ENCODE measurements around the gene PRPF39. TPM values are rescaled to one million over a fixed set of nuclear protein-coding genes. Genes with fewer than 3 reads are reported as not detected.
"Not testable (repeated sequence)": the region's sequence is repeated elsewhere in the genome, so short reads cannot be mapped to it uniquely, and the experiment has no call there.

The PRPF39 gene
- total RNA-seq, 5 donors from 2014 or later (not counting 1 experiment from before 2014, with no cell fraction given) = 54.4 to 62.5 (median 56.9) TPM

DNA sequence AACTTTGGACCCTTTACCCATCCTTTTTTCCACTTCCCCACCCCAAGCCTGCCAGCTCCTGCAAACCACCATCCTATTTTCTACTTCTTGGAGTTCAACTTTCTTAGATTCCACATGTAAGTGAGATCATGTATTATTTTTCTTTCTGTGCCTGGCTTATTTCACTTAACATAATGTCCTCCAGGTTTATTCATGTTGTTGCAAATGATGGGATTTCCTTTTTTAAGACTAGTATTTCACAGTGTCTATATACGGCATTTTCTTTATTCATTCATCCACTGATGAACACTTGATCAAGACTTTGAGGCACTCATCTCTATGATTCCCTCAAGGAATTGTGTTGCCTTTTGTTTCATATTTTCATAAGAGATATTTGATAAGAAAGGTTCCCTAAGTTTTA lies 5.6 kb upstream of the PRPF39 start:
- DNase-seq (no peak), ATAC-seq (replicated peaks in 1 of 4) (no peak)
- no peaks in the 10 kb centered on the region for H3K36me3 ChIP-seq (ENCODE audit: control insufficient read depth in 2 of 2, extremely low read depth in 1 of 2, insufficient read depth in 1 of 2, low read length in 1 of 2)
- H3K27ac Mint-ChIP-seq = no peak overlapping the region
- H3K36me3 Mint-ChIP-seq = no peaks in the 10 kb centered on the region
- no peaks in the 10 kb centered on the region for H3K9me3 Mint-ChIP-seq
- H3K27me3 Mint-ChIP-seq = no peaks in the 10 kb centered on the region
- no peaks in the 10 kb centered on the region for H3K9me3 ChIP-seq
- H3K4me1 Mint-ChIP-seq = peaks cover 5 to 10% (median 5%) of the 10 kb centered on the region in 3 donors
- POLR2A ChIA-PET = interaction anchor here in 1 of 2 donors (0.6 kb wide), 1 partner anchor 12 kb away, joined by 4 read pairs; no protein-coding TSS in a partner anchor
- H3K27ac ChIP-seq (ENCODE audit: low read length) = no peak overlapping the region
- CTCF ChIA-PET = interaction anchor here in 1 of 2 donors (0.5 to 0.6 kb wide), 2 partner anchors 19 to 67 kb away, joined by 3 read pairs; no protein-coding TSS in a partner anchor
- H3K4me3 Mint-ChIP-seq = no peak overlapping the region
- H3K4me3 ChIP-seq (ENCODE audit: control insufficient read depth in 1 of 2, extremely low read depth in 1 of 2, low read length in 1 of 2) = no peak overlapping the region
- peaks cover under 1 to 2% of the 10 kb centered on the region in 2 experiments for H3K4me1 ChIP-seq (ENCODE audit: control insufficient read depth in 1 of 2, extremely low read depth in 1 of 2, insufficient read depth in 2 of 2, low read length in 2 of 2)
- no CpG with 5 or more reads among the region's 1 CpG for WGBS (ENCODE audit: insufficient coverage)
- no peaks in the 10 kb centered on the region for H3K27me3 ChIP-seq (replicated peaks in 1 of 2; ENCODE audit: control insufficient read depth in 2 of 2, extremely low read depth in 1 of 2, insufficient read depth in 2 of 2, low read length in 1 of 2)

DNA sequence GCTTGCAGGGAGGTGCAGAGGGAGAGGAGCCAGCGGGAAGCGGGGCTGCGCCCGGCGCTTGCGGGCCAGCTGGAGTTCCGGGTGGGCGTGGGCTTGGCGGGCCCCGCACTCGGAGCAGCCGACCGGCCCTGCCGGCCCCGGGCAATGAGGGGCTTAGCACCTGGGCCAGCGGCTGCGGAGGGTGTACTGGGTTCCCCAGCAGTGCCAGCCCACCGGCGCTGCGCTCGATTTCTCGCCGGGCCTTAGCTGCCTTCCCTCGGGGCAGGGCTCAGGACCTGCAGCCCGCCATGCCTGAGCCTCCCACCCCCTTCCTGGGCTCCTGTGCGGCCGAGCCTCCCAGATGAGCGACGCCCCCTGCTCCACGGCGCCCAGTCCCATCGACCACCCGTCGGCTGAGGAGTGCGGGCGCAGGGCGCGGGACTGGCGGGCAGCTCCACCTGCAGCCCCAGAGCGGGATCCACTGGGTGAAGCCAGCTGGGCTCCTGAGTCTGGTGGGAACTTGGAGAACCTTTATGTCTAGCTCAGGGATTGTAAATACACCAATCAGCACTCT lies 3.4 kb upstream of the PRPF39 start:
- H3K36me3 ChIP-seq (ENCODE audit: control insufficient read depth in 2 of 2, extremely low read depth in 1 of 2, insufficient read depth in 1 of 2, low read length in 1 of 2); POLR2A ChIA-PET; DNase-seq; H3K27me3 Mint-ChIP-seq; H3K36me3 Mint-ChIP-seq; H3K4me3 Mint-ChIP-seq; H3K9me3 ChIP-seq; H3K9me3 Mint-ChIP-seq; ATAC-seq (replicated peaks in 1 of 4); H3K27ac ChIP-seq (ENCODE audit: low read length); CTCF ChIA-PET; H3K27me3 ChIP-seq (replicated peaks in 1 of 2; ENCODE audit: control insufficient read depth in 2 of 2, extremely low read depth in 1 of 2, insufficient read depth in 2 of 2, low read length in 1 of 2); H3K4me3 ChIP-seq (ENCODE audit: control insufficient read depth in 1 of 2, extremely low read depth in 1 of 2, low read length in 1 of 2); H3K27ac Mint-ChIP-seq: not testable (repeated sequence)
- H3K4me1 Mint-ChIP-seq = peaks cover 14 to 30% (median 19%) of the 10 kb centered on the region in 3 donors
- WGBS (ENCODE audit: insufficient coverage) = 96% methylated on average over 31 of the region's 40 CpGs
- peaks cover 14 to 17% of the 10 kb centered on the region in 2 experiments for H3K4me1 ChIP-seq (ENCODE audit: control insufficient read depth in 1 of 2, extremely low read depth in 1 of 2, insufficient read depth in 2 of 2, low read length in 2 of 2)

DNA sequence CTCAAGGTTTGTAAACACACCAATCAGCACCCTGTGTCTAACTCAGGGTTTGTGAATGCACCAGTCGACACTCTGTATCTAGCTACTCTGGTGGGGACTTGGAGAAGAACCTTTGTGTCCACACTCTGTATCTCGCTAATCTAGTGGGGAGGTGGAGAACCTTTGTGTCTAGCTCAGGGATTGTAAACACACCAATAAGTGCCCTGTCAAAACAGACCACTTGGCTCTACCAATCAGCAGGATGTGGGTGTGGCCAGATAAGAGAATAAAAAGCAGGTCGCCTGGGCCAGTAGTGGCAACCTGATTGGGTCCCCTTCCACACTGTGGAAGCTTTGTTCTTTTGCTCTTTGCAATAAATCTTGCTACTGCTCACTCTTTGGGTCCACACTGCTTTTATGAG lies 2.8 kb upstream of the PRPF39 start:
- ATAC-seq (replicated peaks in 1 of 4); H3K27ac ChIP-seq (ENCODE audit: low read length); H3K27ac Mint-ChIP-seq; H3K36me3 ChIP-seq (ENCODE audit: control insufficient read depth in 2 of 2, extremely low read depth in 1 of 2, insufficient read depth in 1 of 2, low read length in 1 of 2); H3K4me3 ChIP-seq (ENCODE audit: control insufficient read depth in 1 of 2, extremely low read depth in 1 of 2, low read length in 1 of 2); H3K4me3 Mint-ChIP-seq; CTCF ChIA-PET; POLR2A ChIA-PET; H3K36me3 Mint-ChIP-seq; H3K9me3 ChIP-seq; H3K27me3 ChIP-seq (replicated peaks in 1 of 2; ENCODE audit: control insufficient read depth in 2 of 2, extremely low read depth in 1 of 2, insufficient read depth in 2 of 2, low read length in 1 of 2); DNase-seq; H3K27me3 Mint-ChIP-seq; H3K9me3 Mint-ChIP-seq: not testable (repeated sequence)
- peaks cover 20 to 36% (median 25%) of the 10 kb centered on the region in 3 donors for H3K4me1 Mint-ChIP-seq
- WGBS (ENCODE audit: insufficient coverage) = 100% methylated on average over 3 of the region's 3 CpGs
- H3K4me1 ChIP-seq (ENCODE audit: control insufficient read depth in 1 of 2, extremely low read depth in 1 of 2, insufficient read depth in 2 of 2, low read length in 2 of 2) = peaks cover 18 to 20% of the 10 kb centered on the region in 2 experiments

DNA sequence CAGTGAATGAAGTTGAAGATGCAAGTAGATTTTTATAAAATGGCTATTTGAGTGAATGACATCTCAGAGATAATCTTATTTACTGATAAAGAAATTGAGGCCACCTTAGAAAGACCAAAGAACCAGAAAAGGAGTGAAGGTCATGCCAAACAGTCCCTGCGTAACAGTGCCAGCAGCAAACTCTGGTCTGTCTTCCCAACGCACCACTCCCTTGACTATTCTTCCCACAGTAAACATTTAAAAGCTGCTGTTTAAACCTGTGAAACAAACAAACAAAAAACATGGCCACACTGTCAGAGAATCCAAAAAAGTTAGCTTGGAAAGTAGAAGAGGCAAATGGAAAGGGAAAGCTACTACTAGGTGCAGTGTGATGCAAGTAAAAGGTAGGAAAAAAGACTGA lies 1.5 kb upstream of the PRPF39 start:
- H3K27ac ChIP-seq (ENCODE audit: low read length) = no peak overlapping the region
- H3K27me3 Mint-ChIP-seq = no peaks in the 10 kb centered on the region
- H3K4me3 Mint-ChIP-seq = peak overlapping the region in 2 of 3 donors; percentile 18 to 96
- no peak overlapping the region for H3K27ac Mint-ChIP-seq
- H3K4me1 ChIP-seq (ENCODE audit: control insufficient read depth in 1 of 2, extremely low read depth in 1 of 2, insufficient read depth in 2 of 2, low read length in 2 of 2) = peaks cover 18 to 26% of the 10 kb centered on the region in 2 experiments
- H3K36me3 ChIP-seq (ENCODE audit: control insufficient read depth in 2 of 2, extremely low read depth in 1 of 2, insufficient read depth in 1 of 2, low read length in 1 of 2) = no peaks in the 10 kb centered on the region
- ChIA-PET POLR2A (no interaction called here), CTCF (interaction anchor here in 1 of 2 donors (0.5 to 1.4 kb wide), 2 partner anchors 15 to 189 kb away, joined by 3 read pairs; no protein-coding TSS in a partner anchor)
- no peaks in the 10 kb centered on the region for H3K9me3 Mint-ChIP-seq
- H3K27me3 ChIP-seq (replicated peaks in 1 of 2; ENCODE audit: control insufficient read depth in 2 of 2, extremely low read depth in 1 of 2, insufficient read depth in 2 of 2, low read length in 1 of 2) = no peaks in the 10 kb centered on the region
- no peaks in the 10 kb centered on the region for H3K9me3 ChIP-seq
- 100% methylated on average over 1 of the region's 2 CpGs for WGBS (ENCODE audit: insufficient coverage)
- H3K4me1 Mint-ChIP-seq = peaks cover 33 to 49% (median 38%) of the 10 kb centered on the region in 3 donors
- no peak overlapping the region for H3K4me3 ChIP-seq (ENCODE audit: control insufficient read depth in 1 of 2, extremely low read depth in 1 of 2, low read length in 1 of 2)
- ATAC-seq (replicated peaks in 1 of 4) (no peak), DNase-seq (no peak)
- H3K36me3 Mint-ChIP-seq = no peaks in the 10 kb centered on the region

DNA sequence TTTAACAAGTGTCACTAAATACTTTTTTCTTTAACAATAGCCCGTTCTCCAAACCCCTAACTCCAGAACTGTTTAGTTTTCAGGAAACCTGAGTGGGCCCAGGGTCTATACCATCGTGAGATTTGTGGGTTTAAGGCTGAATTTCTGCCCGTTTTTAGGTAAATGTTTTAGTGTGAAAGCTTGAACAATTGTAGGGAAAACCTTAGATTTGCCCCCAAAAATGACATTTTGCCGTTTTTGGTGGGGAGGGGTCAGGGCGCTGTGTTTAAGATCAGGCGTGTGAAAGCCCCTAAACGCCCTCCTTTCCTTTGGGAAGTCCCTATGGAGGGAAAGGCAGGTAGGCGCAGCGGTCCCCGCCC lies 320 bp upstream of the PRPF39 start:
- H3K36me3 Mint-ChIP-seq = no peaks in the 10 kb centered on the region
- Histone ChIP-seq H3K9me3 (no peaks in the 10 kb centered on the region), H3K27ac (ENCODE audit: low read length) (peak overlapping the region; percentile 74), H3K4me3 (ENCODE audit: control insufficient read depth in 1 of 2, extremely low read depth in 1 of 2, low read length in 1 of 2) (peak overlapping the region; percentile 51 to 98), H3K4me1 (ENCODE audit: control insufficient read depth in 1 of 2, extremely low read depth in 1 of 2, insufficient read depth in 2 of 2, low read length in 2 of 2) (peaks cover 21 to 26% of the 10 kb centered on the region in 2 experiments), H3K27me3 (replicated peaks in 1 of 2; ENCODE audit: control insufficient read depth in 2 of 2, extremely low read depth in 1 of 2, insufficient read depth in 2 of 2, low read length in 1 of 2) (no peaks in the 10 kb centered on the region), H3K36me3 (ENCODE audit: control insufficient read depth in 2 of 2, extremely low read depth in 1 of 2, insufficient read depth in 1 of 2, low read length in 1 of 2) (no peaks in the 10 kb centered on the region)
- CTCF ChIA-PET = interaction anchor here in 1 of 2 donors (1.0 kb wide), 1 partner anchor 53 kb away, joined by 3 read pairs; no protein-coding TSS in a partner anchor
- peak overlapping the region; percentile 95 to 96 (median 96) for H3K4me3 Mint-ChIP-seq
- WGBS (ENCODE audit: insufficient coverage) = 2% methylated on average over 5 of the region's 10 CpGs
- peak overlapping the region; percentile 19 to 66 for H3K27ac Mint-ChIP-seq
- no peak for ATAC-seq (replicated peaks in 1 of 4)
- H3K27me3 Mint-ChIP-seq = no peaks in the 10 kb centered on the region
- no peak for DNase-seq
- H3K9me3 Mint-ChIP-seq = no peaks in the 10 kb centered on the region
- POLR2A ChIA-PET = no interaction called here
- peaks cover 43 to 60% (median 48%) of the 10 kb centered on the region in 3 donors for H3K4me1 Mint-ChIP-seq

DNA sequence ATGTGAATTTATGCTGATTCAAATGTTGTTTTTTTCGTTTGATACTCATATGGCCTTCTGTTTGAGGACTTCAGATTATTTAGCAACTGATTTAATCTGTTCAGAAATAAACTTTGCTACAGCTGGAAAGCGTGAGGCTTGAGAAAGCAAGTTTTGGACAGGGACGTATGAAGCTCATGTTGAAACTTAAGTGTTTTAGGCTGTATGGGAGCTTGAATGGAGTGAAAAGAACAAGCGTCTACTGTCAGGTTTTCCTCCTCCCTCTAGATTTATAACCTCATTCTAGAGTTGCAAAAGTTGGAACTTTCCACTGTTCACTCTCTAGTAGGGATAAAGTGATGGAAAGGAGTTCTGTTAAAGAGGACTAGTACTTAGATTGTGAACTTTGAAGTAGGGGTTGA lies 1.0 kb downstream of the PRPF39 start:
- ChIA-PET CTCF (interaction anchor here (0.5 to 0.6 kb wide), 2 partner anchors 14 to 167 kb away, joined by 3 to 4 read pairs; no protein-coding TSS in a partner anchor), POLR2A (interaction anchor here in 1 of 2 donors (1.5 kb wide), 1 partner anchor 122 kb away, joined by 4 read pairs; no protein-coding TSS in a partner anchor)
- DNase-seq (peak in 1 of 35 experiments; percentile 20), ATAC-seq (replicated peaks in 1 of 4) (no peak)
- Mint-ChIP-seq H3K4me3 (peak overlapping the region; percentile 95 to 96 (median 96)), H3K27me3 (no peaks in the 10 kb centered on the region), H3K36me3 (no peaks in the 10 kb centered on the region), H3K9me3 (no peaks in the 10 kb centered on the region), H3K27ac (peak overlapping the region; percentile 87 to 91), H3K4me1 (peaks cover 57 to 72% (median 61%) of the 10 kb centered on the region in 3 donors)
- no CpG with 5 or more reads among the region's 4 CpGs for WGBS (ENCODE audit: insufficient coverage)
- H3K9me3 ChIP-seq = no peaks in the 10 kb centered on the region
- H3K4me1 ChIP-seq (ENCODE audit: control insufficient read depth in 1 of 2, extremely low read depth in 1 of 2, insufficient read depth in 2 of 2, low read length in 2 of 2) = peaks cover 23 to 30% of the 10 kb centered on the region in 2 experiments
- H3K27ac ChIP-seq (ENCODE audit: low read length) = no peak overlapping the region
- peak overlapping the region; percentile 89 to 98 for H3K4me3 ChIP-seq (ENCODE audit: control insufficient read depth in 1 of 2, extremely low read depth in 1 of 2, low read length in 1 of 2)
- H3K36me3 ChIP-seq (ENCODE audit: control insufficient read depth in 2 of 2, extremely low read depth in 1 of 2, insufficient read depth in 1 of 2, low read length in 1 of 2) = no peaks in the 10 kb centered on the region
- H3K27me3 ChIP-seq (replicated peaks in 1 of 2; ENCODE audit: control insufficient read depth in 2 of 2, extremely low read depth in 1 of 2, insufficient read depth in 2 of 2, low read length in 1 of 2) = no peaks in the 10 kb centered on the region
